ENCODE data around the gene SELENOH.

DNA sequence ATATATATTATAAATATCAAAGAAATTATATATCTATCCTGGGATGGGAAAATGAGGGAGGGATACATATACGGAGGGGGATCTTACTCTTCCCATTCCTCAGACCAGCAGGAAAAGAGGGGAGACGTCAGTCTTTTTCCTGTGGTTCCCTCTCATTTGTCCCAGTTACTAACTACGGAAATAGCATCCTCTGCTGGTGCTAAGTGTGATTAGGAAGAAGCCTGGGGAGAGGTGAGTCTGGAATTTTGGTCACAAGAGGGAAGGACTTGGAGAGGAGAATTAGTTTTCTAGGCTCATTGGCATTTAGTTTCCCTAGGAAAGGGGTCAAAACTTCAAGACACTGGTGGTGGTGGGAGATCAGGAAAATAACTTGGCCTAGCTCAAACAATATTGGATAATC, 40.9 kb upstream of the SELENOH start:
- TF ChIP-seq, protein P1, sequence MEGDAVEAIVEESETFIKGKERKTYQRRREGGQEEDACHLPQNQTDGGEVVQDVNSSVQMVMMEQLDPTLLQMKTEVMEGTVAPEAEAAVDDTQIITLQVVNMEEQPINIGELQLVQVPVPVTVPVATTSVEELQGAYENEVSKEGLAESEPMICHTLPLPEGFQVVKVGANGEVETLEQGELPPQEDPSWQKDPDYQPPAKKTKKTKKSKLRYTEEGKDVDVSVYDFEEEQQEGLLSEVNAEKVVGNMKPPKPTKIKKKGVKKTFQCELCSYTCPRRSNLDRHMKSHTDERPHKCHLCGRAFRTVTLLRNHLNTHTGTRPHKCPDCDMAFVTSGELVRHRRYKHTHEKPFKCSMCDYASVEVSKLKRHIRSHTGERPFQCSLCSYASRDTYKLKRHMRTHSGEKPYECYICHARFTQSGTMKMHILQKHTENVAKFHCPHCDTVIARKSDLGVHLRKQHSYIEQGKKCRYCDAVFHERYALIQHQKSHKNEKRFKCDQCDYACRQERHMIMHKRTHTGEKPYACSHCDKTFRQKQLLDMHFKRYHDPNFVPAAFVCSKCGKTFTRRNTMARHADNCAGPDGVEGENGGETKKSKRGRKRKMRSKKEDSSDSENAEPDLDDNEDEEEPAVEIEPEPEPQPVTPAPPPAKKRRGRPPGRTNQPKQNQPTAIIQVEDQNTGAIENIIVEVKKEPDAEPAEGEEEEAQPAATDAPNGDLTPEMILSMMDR (IDR thresholded peaks at IDR 0.05) = no peak
- TF ChIP-seq POLR2A (IDR thresholded peaks at IDR 0.05) = no peak

Data from thyroid gland (tissue), 4 donors.